GM12878 (cell line): ENCODE data around the gene SCARB1. TPM values are rescaled to one million over a fixed set of nuclear protein-coding genes. Genes with fewer than 3 reads are reported as not detected.
A peak's percentile ranks its signal among the peaks of the same experiment; 100 is the strongest.

Experiments
- ASH2L ChIP-seq: fragments of 300-600, 200-600 bp; sonication (generic); IDR thresholded peaks from 2 replicates; pipeline ENCODE4 v1.6.1; 2017; ENCODE audit warnings: low read depth, mild to moderate bottlenecking, borderline replicate concordance
- ATF7 ChIP-seq: fragments of 450-650 bp; IDR thresholded peaks from 2 replicates; pipeline ENCODE4 v1.6.1; 2016; ENCODE audit warnings: low read depth, mild to moderate bottlenecking
- BACH1 ChIP-seq: fragments of 450-650 bp; IDR thresholded peaks from 2 replicates; pipeline ENCODE4 v1.6.1; 2017; ENCODE audit warnings: mild to moderate bottlenecking, borderline replicate concordance
- CEBPB ChIP-seq, 2 experiments: fragments of 150-350 bp in 1 of 2; IDR thresholded peaks; 2 replicates each; pipeline ENCODE4 v1.6.1; 2012 to 2014; ENCODE audit warnings: low read depth in 2 of 2, low read length in 2 of 2, borderline replicate concordance in 1 of 2, inconsistent platforms in 1 of 2
- EED ChIP-seq: sonication (generic); IDR thresholded peaks from 2 replicates; pipeline ENCODE4 v1.6.1; 2016; ENCODE audit warnings: antibody characterized with exemption, low read depth
- EGR1 ChIP-seq, 2 experiments: IDR thresholded peaks; 1 replicate in 1 of 2; 2 replicates in 1 of 2; pipeline ENCODE4 v1.6.1; 2011 to 2012; ENCODE audit warnings: low read depth in 2 of 2, low read length in 2 of 2, borderline replicate concordance in 1 of 2, mild to moderate bottlenecking in 1 of 2, moderate library complexity in 1 of 2
- HCFC1 ChIP-seq: fragments of 150-350 bp; IDR thresholded peaks from 2 replicates; pipeline ENCODE4 v1.6.1; 2014; ENCODE audit warnings: low read length
- KLF5 ChIP-seq: fragments of 450-650 bp; IDR thresholded peaks from 2 replicates; pipeline ENCODE4 v1.6.1; 2014; ENCODE audit warnings: mild to moderate bottlenecking; ENCODE audit not compliant: partially characterized antibody
- LARP7 ChIP-seq: fragments of 450-650 bp; IDR thresholded peaks from 2 replicates; pipeline ENCODE4 v1.6.1; 2017; ENCODE audit warnings: mild to moderate bottlenecking
- MTA2 ChIP-seq: fragments of 450-650 bp; IDR thresholded peaks from 2 replicates; pipeline ENCODE4 v1.6.1; 2016; ENCODE audit warnings: low read depth, mild to moderate bottlenecking, moderate library complexity
- PAX8 ChIP-seq: fragments of 450-650 bp; IDR thresholded peaks from 2 replicates; pipeline ENCODE4 v1.6.1; 2017; ENCODE audit warnings: mild to moderate bottlenecking, moderate library complexity
- RB1 ChIP-seq: fragments of 450-650 bp; formaldehyde crosslinking; IDR thresholded peaks from 2 replicates; pipeline ENCODE4 v1.6.1; 2017; ENCODE audit warnings: mild to moderate bottlenecking, borderline replicate concordance
- RUNX3 ChIP-seq: IDR thresholded peaks from 2 replicates; pipeline ENCODE4 v1.6.1; 2012; ENCODE audit warnings: low read length, inconsistent platforms
- SREBF2 ChIP-seq: IDR thresholded peaks from 2 replicates; pipeline ENCODE4 v1.6.1; 2012; ENCODE audit warnings: mild to moderate bottlenecking, low read length
- ZNF207 ChIP-seq: fragments of 450-650 bp; IDR thresholded peaks from 2 replicates; pipeline ENCODE4 v1.6.1; 2014; ENCODE audit warnings: antibody characterized with exemption, mild to moderate bottlenecking, borderline replicate concordance
- ZNF217 ChIP-seq: fragments of 450-650 bp; IDR thresholded peaks from 2 replicates; pipeline ENCODE4 v1.6.1; 2017; ENCODE audit warnings: antibody characterized with exemption, mild to moderate bottlenecking
- polyA plus RNA-seq, 11 experiments: library from polyadenylated mRNA; depleted of rRNA in 4 of 11; unstranded in 6 of 11; stranded (reverse) in 5 of 11; fragments of >200 nt; fragmentation: Nextera tagmentation in 4 of 11; fragmentation: Illumina TruSeq in 1 of 11; extraction: Ambion mirVana in 4 of 11; extraction: Trizol in 1 of 11; gene quantifications; 1 replicate in 1 of 11; 2 replicates in 10 of 11; pipeline versions ENCODE4 v1.2.1 to v1.2.3, GENCODE V29; 2011 to 2016; ENCODE audit warnings: inconsistent platforms in 2 of 11, missing spikeins in 2 of 11, low read depth in 1 of 11
- total RNA-seq, 4 experiments: library from RNA; depleted of rRNA in 3 of 4; stranded (reverse); fragments of >200 nt in 3 of 4; fragmentation: Illumina TruSeq in 1 of 4; extraction: Trizol in 1 of 4; gene quantifications; 2 replicates each; pipeline versions ENCODE4 v1.2.1 to v1.2.3, GENCODE V29; 2013 to 2021
- TF ChIP-seq, protein P1 (sequence below): IDR thresholded peaks from 2 replicates; pipeline ENCODE4 v1.6.1; 2012; ENCODE audit warnings: low read depth, low read length, improper control_type of control experiment
- TF ChIP-seq, protein P2 (sequence below), 3 experiments: IDR thresholded peaks in 2 of 3; conservative IDR thresholded peaks in 1 of 3; 2 replicates each; pipeline ENCODE4 v1.5.1; 2011; ENCODE audit warnings: low read depth in 3 of 3, low read length in 3 of 3, mild to moderate bottlenecking in 3 of 3, control low read depth in 2 of 3, moderate library complexity in 2 of 3, inconsistent platforms in 1 of 3, mixed read lengths in 1 of 3; ENCODE audit not compliant: control insufficient read depth in 2 of 3, insufficient read depth in 1 of 3; ENCODE audit errors: extremely low read depth in 1 of 3
- TF ChIP-seq, protein P3 (sequence below): fragments of 150-350 bp; IDR thresholded peaks from 2 replicates; pipeline ENCODE4 v1.6.1; 2016; ENCODE audit warnings: low read depth, low read length
- TF ChIP-seq, protein P4 (sequence below): fragments of 450-650 bp; IDR thresholded peaks from 2 replicates; pipeline ENCODE4 v1.6.1; 2016; ENCODE audit warnings: mild to moderate bottlenecking
- TF ChIP-seq, protein P5 (sequence below): fragments of 450-650 bp; IDR thresholded peaks from 2 replicates; pipeline ENCODE4 v1.6.1; 2014; ENCODE audit warnings: mild to moderate bottlenecking

SCARB1 gene
- total and polyA plus RNA-seq, 10 of the 15 experiments (the other 5 are each of a cell fraction or from before 2014, with no cell fraction given): 0.34 to 104 (median 63.1) TPM

DNA sequence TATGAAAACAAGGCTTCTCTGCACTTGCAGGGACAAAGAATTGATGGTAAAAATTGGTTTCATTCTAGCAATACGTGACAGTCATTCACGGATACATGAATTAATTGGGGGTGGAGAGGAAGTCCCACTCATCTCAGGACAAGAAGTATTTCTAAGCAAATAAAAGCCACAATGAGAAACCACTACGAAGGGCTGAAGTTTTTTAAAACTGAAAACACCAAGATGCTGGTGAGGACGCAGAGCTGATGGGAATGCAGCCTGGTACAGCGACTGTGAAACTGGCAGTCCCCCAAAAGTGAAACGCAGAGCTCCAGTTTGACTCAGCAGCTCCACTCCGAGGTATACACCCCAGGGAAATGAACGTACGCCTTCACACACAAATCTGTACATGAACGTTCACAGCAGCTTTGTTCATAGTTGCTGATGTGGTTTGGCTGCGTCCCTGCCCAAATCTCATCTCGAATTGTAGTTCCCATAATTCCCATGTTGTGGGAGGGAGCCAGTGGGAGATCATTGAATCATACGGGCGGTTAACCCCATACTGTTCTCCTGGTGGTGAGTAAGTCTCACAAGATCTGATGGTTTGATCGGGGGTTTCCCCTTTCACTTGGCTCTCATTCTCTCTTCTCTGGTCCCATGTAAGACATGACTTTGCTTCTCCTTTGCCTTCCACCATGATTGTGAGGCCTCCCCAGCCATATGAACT lies 89.0 kb downstream of the SCARB1 start (continued):
- TF ChIP-seq ZNF217 (peak; percentile 93), RB1 (peak; percentile 99; the same call in 1 of the 2 replicates), HCFC1 (0 out of 2 replicates have a peak, but pooled peaks have one; percentile 18), LARP7 (no peak), KLF5 (peak; percentile 69), ZNF207 (peak; percentile 75; the same call in 1 of the 2 replicates), CEBPB (IDR thresholded peaks at IDR 0.05; ENCODE audit: borderline replicate concordance in 1 of 2, low read depth in 2 of 2, low read length in 2 of 2) (peak in 1 of 2 experiments; percentile 88; a peak in 1 of 4 replicates), RUNX3 (peak; percentile 95), EGR1 (IDR thresholded peaks at IDR 0.05; ENCODE audit: borderline replicate concordance in 1 of 2, low read depth in 2 of 2, low read length in 2 of 2) (peak in 1 of 2 experiments; percentile 41; a peak in 1 of 3 replicates), MTA2 (peak; percentile 99), EED (peak; percentile 99), PAX8 (peak; percentile 91), ASH2L (0 out of 2 replicates have a peak, but pooled peaks have one; percentile 97), BACH1 (peak; percentile 85; the same call in 1 of the 2 replicates), SREBF2 (no peak), ATF7 (peak; percentile 92)
- TF ChIP-seq, protein P1, sequence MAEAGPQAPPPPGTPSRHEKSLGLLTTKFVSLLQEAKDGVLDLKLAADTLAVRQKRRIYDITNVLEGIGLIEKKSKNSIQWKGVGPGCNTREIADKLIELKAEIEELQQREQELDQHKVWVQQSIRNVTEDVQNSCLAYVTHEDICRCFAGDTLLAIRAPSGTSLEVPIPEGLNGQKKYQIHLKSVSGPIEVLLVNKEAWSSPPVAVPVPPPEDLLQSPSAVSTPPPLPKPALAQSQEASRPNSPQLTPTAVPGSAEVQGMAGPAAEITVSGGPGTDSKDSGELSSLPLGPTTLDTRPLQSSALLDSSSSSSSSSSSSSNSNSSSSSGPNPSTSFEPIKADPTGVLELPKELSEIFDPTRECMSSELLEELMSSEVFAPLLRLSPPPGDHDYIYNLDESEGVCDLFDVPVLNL: no peak
- TF ChIP-seq, protein P2, sequence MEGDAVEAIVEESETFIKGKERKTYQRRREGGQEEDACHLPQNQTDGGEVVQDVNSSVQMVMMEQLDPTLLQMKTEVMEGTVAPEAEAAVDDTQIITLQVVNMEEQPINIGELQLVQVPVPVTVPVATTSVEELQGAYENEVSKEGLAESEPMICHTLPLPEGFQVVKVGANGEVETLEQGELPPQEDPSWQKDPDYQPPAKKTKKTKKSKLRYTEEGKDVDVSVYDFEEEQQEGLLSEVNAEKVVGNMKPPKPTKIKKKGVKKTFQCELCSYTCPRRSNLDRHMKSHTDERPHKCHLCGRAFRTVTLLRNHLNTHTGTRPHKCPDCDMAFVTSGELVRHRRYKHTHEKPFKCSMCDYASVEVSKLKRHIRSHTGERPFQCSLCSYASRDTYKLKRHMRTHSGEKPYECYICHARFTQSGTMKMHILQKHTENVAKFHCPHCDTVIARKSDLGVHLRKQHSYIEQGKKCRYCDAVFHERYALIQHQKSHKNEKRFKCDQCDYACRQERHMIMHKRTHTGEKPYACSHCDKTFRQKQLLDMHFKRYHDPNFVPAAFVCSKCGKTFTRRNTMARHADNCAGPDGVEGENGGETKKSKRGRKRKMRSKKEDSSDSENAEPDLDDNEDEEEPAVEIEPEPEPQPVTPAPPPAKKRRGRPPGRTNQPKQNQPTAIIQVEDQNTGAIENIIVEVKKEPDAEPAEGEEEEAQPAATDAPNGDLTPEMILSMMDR (IDR thresholded peaks at IDR 0.05 in 2 of 3, conservative IDR thresholded peaks at IDR 0.05 in 1 of 3; ENCODE audit: control insufficient read depth in 2 of 3, extremely low read depth in 1 of 3, insufficient read depth in 1 of 3, low read depth in 3 of 3, low read length in 3 of 3): 0 out of 6 replicates have a peak, but pooled peaks of 1 of the 3 experiments have one; percentile 2
- TF ChIP-seq, protein P3, sequence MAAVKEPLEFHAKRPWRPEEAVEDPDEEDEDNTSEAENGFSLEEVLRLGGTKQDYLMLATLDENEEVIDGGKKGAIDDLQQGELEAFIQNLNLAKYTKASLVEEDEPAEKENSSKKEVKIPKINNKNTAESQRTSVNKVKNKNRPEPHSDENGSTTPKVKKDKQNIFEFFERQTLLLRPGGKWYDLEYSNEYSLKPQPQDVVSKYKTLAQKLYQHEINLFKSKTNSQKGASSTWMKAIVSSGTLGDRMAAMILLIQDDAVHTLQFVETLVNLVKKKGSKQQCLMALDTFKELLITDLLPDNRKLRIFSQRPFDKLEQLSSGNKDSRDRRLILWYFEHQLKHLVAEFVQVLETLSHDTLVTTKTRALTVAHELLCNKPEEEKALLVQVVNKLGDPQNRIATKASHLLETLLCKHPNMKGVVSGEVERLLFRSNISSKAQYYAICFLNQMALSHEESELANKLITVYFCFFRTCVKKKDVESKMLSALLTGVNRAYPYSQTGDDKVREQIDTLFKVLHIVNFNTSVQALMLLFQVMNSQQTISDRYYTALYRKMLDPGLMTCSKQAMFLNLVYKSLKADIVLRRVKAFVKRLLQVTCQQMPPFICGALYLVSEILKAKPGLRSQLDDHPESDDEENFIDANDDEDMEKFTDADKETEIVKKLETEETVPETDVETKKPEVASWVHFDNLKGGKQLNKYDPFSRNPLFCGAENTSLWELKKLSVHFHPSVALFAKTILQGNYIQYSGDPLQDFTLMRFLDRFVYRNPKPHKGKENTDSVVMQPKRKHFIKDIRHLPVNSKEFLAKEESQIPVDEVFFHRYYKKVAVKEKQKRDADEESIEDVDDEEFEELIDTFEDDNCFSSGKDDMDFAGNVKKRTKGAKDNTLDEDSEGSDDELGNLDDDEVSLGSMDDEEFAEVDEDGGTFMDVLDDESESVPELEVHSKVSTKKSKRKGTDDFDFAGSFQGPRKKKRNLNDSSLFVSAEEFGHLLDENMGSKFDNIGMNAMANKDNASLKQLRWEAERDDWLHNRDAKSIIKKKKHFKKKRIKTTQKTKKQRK: no peak
- TF ChIP-seq, protein P4, sequence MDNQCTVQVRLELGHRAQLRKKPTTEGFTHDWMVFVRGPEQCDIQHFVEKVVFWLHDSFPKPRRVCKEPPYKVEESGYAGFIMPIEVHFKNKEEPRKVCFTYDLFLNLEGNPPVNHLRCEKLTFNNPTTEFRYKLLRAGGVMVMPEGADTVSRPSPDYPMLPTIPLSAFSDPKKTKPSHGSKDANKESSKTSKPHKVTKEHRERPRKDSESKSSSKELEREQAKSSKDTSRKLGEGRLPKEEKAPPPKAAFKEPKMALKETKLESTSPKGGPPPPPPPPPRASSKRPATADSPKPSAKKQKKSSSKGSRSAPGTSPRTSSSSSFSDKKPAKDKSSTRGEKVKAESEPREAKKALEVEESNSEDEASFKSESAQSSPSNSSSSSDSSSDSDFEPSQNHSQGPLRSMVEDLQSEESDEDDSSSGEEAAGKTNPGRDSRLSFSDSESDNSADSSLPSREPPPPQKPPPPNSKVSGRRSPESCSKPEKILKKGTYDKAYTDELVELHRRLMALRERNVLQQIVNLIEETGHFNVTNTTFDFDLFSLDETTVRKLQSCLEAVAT: peak; percentile 80
- TF ChIP-seq, protein P5, sequence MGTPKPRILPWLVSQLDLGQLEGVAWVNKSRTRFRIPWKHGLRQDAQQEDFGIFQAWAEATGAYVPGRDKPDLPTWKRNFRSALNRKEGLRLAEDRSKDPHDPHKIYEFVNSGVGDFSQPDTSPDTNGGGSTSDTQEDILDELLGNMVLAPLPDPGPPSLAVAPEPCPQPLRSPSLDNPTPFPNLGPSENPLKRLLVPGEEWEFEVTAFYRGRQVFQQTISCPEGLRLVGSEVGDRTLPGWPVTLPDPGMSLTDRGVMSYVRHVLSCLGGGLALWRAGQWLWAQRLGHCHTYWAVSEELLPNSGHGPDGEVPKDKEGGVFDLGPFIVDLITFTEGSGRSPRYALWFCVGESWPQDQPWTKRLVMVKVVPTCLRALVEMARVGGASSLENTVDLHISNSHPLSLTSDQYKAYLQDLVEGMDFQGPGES: no peak
